Measurements from ENCODE around the gene ADARB1. TPM values are rescaled to one million over a fixed set of nuclear protein-coding genes. Genes with fewer than 3 reads are reported as not detected.

The ADARB1 gene
- total and polyA plus RNA-seq, 9 of the 15 experiments (the other 6 are each of a cell fraction or from before 2014, with no cell fraction given), result 6.7 to 16.0 (median 8.3) TPM

- TF ChIP-seq NFE2 (IDR thresholded peaks at IDR 0.05; ENCODE audit: low read depth), result no peak
- TF ChIP-seq MTA3 (IDR thresholded peaks at IDR 0.05; ENCODE audit: borderline replicate concordance), result no peak
- no peak for TF ChIP-seq ZHX1 (conservative IDR thresholded peaks at IDR 0.05; ENCODE audit: low read length)
- TF ChIP-seq ATF2 (CRISPR knock-in tag; IDR thresholded peaks at IDR 0.05), result no peak
- TF ChIP-seq ZNF143 (CRISPR knock-in tag; IDR thresholded peaks at IDR 0.05), result no peak
These were observed 86.9 kb downstream of the ADARB1 start (continued) for GRCh38 chr21:45161038-45161945.

Measured in K562 (cell line).